Thyroid gland (tissue), 4 donors: Measurements from ENCODE around the gene ALG5.

Experiments
- CTCF ChIP-seq, 6 experiments: fragments of 200-600 bp in 3 of 6; fragments of 450-650 bp in 3 of 6; sonication (generic) in 3 of 6; IDR thresholded peaks; one replicate each; pipeline ENCODE4 v1.5.1; 2016 to 2019; ENCODE audit warnings: antibody characterized with exemption in 6 of 6, mild to moderate bottlenecking in 2 of 6, inconsistent platforms in 1 of 6, moderate library complexity in 1 of 6
- POLR2A ChIP-seq, 2 donors: fragments of 450-650 bp; IDR thresholded peaks; one replicate each; pipeline ENCODE4 v1.6.1; 2017; ENCODE audit warnings: antibody characterized with exemption in 2 of 2, mild to moderate bottlenecking in 2 of 2, moderate library complexity in 1 of 2

GRCh38 chr13:36925603-36926002 lies 73.5 kb downstream of the ALG5 start:
- TF ChIP-seq CTCF (IDR thresholded peaks at IDR 0.05) (no peak), POLR2A (IDR thresholded peaks at IDR 0.05) (no peak)
